ENCODE data around the gene CARD9. TPM values are rescaled to one million over a fixed set of nuclear protein-coding genes. Genes with fewer than 3 reads are reported as not detected.

Gene CARD9
- total RNA-seq, 2 donors from 2014 or later, result 1.3 to 1.7 TPM

- Mint-ChIP-seq H3K27ac (peak overlapping the region in 1 of 2 donors; percentile 50), H3K36me3 (peaks cover 10 to 22% of the 10 kb centered on the region in 2 donors), H3K9me3 (peaks cover 14 to 15% of the 10 kb centered on the region in 2 donors)
- ATAC-seq (peak in 1 of 2 donors; percentile 28), DNase-seq (ENCODE audit: low spot score in 2 of 2) (no peak)
Measured at GRCh38 chr9:136316896-136317676, 56.4 kb downstream of the CARD9 start.

GRCh38 chr9:136316271-136316751, 57.2 kb downstream of the CARD9 start:
- peak in 1 of 2 donors; percentile 38 for ATAC-seq
- DNase-seq (ENCODE audit: low spot score in 2 of 2), result no peak
- Mint-ChIP-seq H3K27ac (peak overlapping the region; percentile 9 to 60), H3K9me3 (peaks cover 14 to 15% of the 10 kb centered on the region in 2 donors), H3K36me3 (peaks cover 10 to 22% of the 10 kb centered on the region in 2 donors)

- Mint-ChIP-seq H3K9me3 (peaks cover 14 to 15% of the 10 kb centered on the region in 2 donors), H3K27ac (peak overlapping the region in 1 of 2 donors; percentile 5), H3K36me3 (peaks cover 10 to 22% of the 10 kb centered on the region in 2 donors)
- DNase-seq (ENCODE audit: low spot score in 2 of 2) (no peak), ATAC-seq (no peak)
Measured at GRCh38 chr9:136314944-136315343, 58.5 kb downstream of the CARD9 start.

- peaks cover 14 to 15% of the 10 kb centered on the region in 2 donors for H3K9me3 Mint-ChIP-seq
- ATAC-seq (no peak), DNase-seq (ENCODE audit: low spot score in 2 of 2) (no peak)
- peaks cover 10 to 22% of the 10 kb centered on the region in 2 donors for H3K36me3 Mint-ChIP-seq
- H3K27ac Mint-ChIP-seq, result no peak overlapping the region
Measured at GRCh38 chr9:136314056-136314416, 59.4 kb downstream of the CARD9 start.

Other genes with a start within 250 kb of the CARD9 start
- under 1 TPM; 0.08 to 0.11 TPM for gene LHX3, start 168.5 kb downstream of the CARD9 start, total RNA-seq
- 10 to 100 TPM; 24.1 to 26.2 TPM for gene QSOX2, start 127.9 kb downstream of the CARD9 start, total RNA-seq
- under 1 TPM in 1 of 2 donors, not detected in 1; 0.02 TPM for gene CCDC187, start 69.6 kb downstream of the CARD9 start, total RNA-seq
- 10 to 100 TPM in 1 of 2 donors, 1 to 10 TPM in 1; 8.5 to 12.3 TPM for gene GPSM1, start 46.1 kb downstream of the CARD9 start, total RNA-seq
- 10 to 100 TPM; 10.6 to 15.6 TPM for gene DNLZ, start 9.9 kb downstream of the CARD9 start, total RNA-seq
- 10 to 100 TPM; 12.5 to 16.7 TPM for gene SNAPC4, start 26.5 kb upstream of the CARD9 start, total RNA-seq
- gene ENTR1, start 36.9 kb upstream of the CARD9 start, total RNA-seq, result 10 to 100 TPM; 52.2 to 75.4 TPM
- 100 to 1,000 TPM in 1 of 2 donors, 10 to 100 TPM in 1; 94.1 to 110 TPM for gene PMPCA, start 37.0 kb upstream of the CARD9 start, total RNA-seq
- 10 to 100 TPM; 14.4 to 16.0 TPM for gene INPP5E, start 66.2 kb upstream of the CARD9 start, total RNA-seq
- gene SEC16A, start 109.4 kb upstream of the CARD9 start, total RNA-seq, result 10 to 100 TPM; 56.6 to 79.5 TPM
- gene NOTCH1, start 172.4 kb upstream of the CARD9 start, total RNA-seq, result 10 to 100 TPM; 76.4 to 85.5 TPM

Measured in activated naive CD4-positive, alpha-beta T cell treated with anti-CD3 and anti-CD28 coated beads, Interleukin-2, amount 50 U/mL, for 72 hours (primary cell).